Measurements from ENCODE around the gene BICC1.
A peak's percentile ranks its signal among the peaks of the same experiment; 100 is the strongest.
"Not testable (repeated sequence)": the region's sequence is repeated elsewhere in the genome, so short reads cannot be mapped to it uniquely, and the experiment has no call there.

Gene BICC1

DNA sequence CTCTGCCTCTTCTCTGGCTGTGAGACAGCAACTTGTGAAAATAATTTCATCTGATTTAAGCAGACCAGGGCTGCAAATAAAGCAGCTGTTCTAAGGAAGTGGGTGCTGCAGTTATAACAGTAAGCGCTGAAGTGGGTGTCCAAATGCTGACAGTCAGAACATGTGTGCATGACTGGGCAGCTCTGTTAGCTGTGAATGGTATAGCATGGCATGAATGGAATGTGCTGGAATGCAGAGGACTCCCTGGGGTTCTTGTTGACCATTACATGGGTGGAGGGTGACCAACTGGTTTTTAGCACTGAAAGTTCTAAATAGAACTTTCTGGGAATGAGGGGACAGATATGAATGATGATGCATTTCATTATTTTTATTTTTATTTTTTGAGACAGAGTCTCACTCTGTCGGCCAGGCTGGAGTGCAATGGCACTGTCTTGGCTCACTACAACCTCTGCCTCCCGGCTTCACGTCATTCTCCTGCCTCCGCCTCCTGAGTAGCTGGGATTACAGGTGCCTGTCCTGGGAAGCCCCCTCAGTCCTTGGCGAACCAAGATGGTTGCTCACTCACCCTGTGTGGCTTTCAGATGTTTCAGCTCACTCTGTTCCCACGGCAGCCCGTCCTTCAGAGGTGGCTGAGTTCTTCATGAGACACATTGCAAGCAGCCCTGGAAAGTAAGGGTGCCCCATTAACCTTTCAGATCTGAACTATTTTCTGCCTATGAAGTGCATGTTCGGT is 344.0 kb downstream of the BICC1 start:
- peak; percentile 99 for DNase-seq (ENCODE audit: low read depth)
- TF ChIP-seq CTCF (conservative IDR thresholded peaks at IDR 0.05; ENCODE audit: low read length) = no peak
- H3K4me3 ChIP-seq (ENCODE audit: low read length) = no peak overlapping the region

DNA sequence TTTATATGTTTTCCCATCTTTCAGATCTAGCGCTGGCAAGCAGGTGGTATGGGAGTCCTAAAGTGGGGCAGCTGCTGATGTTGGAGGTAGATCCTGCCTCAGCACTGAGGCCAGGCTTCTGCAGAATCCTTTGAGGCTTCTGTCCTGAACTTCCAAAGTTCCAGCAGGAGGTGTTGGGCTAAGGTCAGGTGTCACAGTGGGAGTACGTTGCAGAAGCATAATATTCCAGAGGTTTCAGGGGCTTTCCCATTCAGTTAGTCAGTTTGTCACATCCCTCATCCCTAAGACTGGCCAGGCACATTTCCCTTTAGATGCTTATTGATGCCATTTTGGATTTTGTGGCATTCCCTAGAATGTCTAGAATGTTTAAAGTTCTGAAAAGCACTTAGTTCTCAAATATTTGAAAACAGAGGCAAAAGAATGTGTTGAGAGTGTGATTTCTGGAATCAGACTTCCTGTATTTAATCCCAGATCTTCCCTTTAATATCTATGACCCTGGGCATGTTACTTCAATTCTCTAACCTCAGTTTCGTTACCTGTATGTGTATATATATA is 344.7 kb downstream of the BICC1 start:
- H3K4me3 ChIP-seq (ENCODE audit: low read length) = no peak overlapping the region
- TF ChIP-seq CTCF (conservative IDR thresholded peaks at IDR 0.05; ENCODE audit: low read length) = no peak
- DNase-seq (ENCODE audit: low read depth) = peak; percentile 44

- not testable (repeated sequence) for DNase-seq (ENCODE audit: low read depth); H3K4me3 ChIP-seq (ENCODE audit: low read length)
These were observed 345.5 kb downstream of the BICC1 start for GRCh38 chr10:58858123-58858522.

GRCh38 chr10:58859526-58859925 is 346.9 kb downstream of the BICC1 start:
- no peak for TF ChIP-seq CTCF (conservative IDR thresholded peaks at IDR 0.05; ENCODE audit: low read length)
- H3K4me3 ChIP-seq (ENCODE audit: low read length) = no peak overlapping the region
- peak; percentile 32 for DNase-seq (ENCODE audit: low read depth)

DNA sequence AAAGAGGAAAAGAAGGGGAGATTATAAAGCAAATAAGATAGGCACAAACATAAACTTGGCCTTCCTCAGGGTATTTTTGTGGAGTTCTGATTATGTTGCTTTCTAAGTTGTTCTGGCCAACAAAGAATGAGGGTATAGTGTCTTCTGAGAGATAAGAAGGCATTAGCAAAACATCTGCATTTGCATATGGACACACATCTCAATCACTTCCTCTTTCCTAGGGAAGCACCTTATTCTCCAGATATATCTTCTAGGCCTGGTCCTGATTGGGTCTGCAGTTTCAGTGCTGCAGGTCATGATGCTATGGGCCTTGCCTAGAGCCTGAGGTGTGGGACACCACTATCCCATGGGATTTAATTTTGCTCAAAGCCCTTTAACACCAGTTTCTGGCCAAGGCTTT is 355.0 kb downstream of the BICC1 start:
- TF ChIP-seq CTCF (conservative IDR thresholded peaks at IDR 0.05; ENCODE audit: low read length) = no peak
- H3K4me3 ChIP-seq (ENCODE audit: low read length) = no peak overlapping the region
- DNase-seq (ENCODE audit: low read depth) = no peak

DNA sequence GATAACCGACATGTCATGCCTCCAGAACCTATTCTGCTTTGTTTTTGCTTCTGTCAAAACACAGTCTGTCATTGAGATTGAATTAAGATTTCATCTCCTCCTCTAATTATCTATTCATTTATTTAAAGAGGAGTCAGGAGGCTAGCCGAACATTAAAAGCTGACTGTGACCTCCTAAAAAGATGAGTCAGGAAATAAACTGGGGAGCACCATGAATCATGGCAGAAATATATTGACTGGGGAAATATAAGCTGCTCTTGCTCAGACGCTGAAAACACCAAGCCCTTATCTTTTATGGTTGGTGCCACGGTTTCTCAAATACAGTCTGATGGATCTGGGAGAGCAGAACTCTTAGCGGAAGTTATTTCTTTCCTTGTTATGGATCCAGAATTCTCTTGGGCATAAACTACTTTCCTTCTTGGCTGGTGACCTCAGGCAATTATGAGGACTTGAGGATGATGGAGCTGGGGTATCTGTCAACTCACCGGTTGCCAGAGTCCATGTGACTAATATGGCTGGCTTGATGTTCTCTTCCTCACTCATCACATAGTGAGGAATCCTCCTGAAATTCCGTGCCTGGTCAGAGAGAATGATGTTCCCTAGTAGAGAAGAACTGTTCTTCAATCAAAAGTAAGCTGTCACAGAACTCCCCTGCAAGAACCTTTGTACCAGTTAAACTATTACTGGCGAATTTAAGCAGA is 356.2 kb downstream of the BICC1 start:
- DNase-seq (ENCODE audit: low read depth) = peak; percentile 36
- TF ChIP-seq CTCF (conservative IDR thresholded peaks at IDR 0.05; ENCODE audit: low read length) = no peak
- no peak overlapping the region for H3K4me3 ChIP-seq (ENCODE audit: low read length)

DNA sequence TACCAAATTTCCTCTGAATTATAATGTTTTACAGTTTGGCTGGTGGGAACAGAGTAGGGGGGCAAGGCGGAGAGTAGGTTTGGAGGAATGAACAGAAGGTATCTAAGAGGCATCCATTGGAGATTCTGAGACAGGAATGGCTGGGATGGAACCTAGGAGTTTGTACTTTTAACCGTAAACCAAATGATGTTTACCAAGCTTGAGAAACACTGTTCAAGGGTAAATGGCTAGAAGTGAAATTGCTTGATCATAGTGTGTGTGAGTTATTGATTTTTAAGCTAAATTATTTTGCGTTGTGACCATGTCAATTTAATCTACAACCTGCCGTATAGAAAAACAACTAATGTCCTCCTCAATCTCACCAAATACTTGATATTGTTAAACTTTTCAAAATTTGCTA is 357.4 kb downstream of the BICC1 start:
- no peak for TF ChIP-seq CTCF (conservative IDR thresholded peaks at IDR 0.05; ENCODE audit: low read length)
- no peak for DNase-seq (ENCODE audit: low read depth)
- no peak overlapping the region for H3K4me3 ChIP-seq (ENCODE audit: low read length)

Data from AG10803 (cell line).